Measurements from ENCODE around the gene TSPAN9.

- no peak for TF ChIP-seq CTCF (IDR thresholded peaks at IDR 0.05 in 2 of 3, conservative IDR thresholded peaks at IDR 0.05 in 1 of 3; ENCODE audit: borderline replicate concordance in 1 of 3, insufficient read depth in 1 of 3, low read depth in 2 of 3, low read length in 2 of 3)
- no peak for TF ChIP-seq POLR2A (IDR thresholded peaks at IDR 0.05; ENCODE audit: borderline replicate concordance, extremely low read depth, insufficient read depth, insufficient read length)
- TF ChIP-seq POLR2AphosphoS5 (IDR thresholded peaks at IDR 0.05; ENCODE audit: low read depth, low read length): no peak
- no peak for TF ChIP-seq SRF (IDR thresholded peaks at IDR 0.05; ENCODE audit: low read depth)
- no peak for TF ChIP-seq RAD21 (IDR thresholded peaks at IDR 0.05; ENCODE audit: low read depth)
- TF ChIP-seq CEBPB (IDR thresholded peaks at IDR 0.05; ENCODE audit: low read depth): no peak
These were observed 47.7 kb downstream of the TSPAN9 start for GRCh38 chr12:3124917-3125316.

All from HCT116 (cell line).